ENCODE results near the gene CERS3.

CERS3 gene

DNA sequence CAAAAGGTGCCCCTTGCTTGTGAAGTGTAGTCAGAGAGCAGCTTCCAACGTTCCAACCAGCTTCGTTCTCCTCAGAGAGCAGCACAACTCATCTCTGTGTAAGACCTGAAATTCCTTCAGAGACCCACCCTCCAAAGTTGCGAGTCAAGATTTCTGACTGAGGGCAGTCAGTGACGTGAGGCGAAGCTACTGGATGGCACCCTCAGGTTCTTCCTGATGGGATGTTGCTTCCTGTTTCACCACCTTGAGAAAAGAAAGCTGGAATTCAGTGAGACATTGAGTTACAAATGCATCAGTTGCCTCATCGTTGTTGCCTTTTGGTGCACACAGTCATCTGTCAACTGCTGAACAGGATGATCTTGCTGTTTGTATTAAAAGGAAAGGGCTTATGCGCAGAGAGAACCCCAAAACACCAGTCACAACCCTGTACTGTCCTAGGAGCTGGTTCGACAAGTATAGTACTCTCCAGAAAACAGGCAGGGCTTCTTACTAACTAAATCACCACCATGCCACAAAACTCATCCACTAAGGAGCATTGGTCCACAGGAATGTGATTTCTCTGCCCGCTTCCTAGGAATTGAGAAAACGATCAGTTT, at the start of gene CERS3:
TSS of gene CERS3 (minus strand) at position 118 of the 596 bp plus-strand sequence. CDS start 27,101 bp downstream, outside the sequence.
- DNase-seq = no peak

DNA sequence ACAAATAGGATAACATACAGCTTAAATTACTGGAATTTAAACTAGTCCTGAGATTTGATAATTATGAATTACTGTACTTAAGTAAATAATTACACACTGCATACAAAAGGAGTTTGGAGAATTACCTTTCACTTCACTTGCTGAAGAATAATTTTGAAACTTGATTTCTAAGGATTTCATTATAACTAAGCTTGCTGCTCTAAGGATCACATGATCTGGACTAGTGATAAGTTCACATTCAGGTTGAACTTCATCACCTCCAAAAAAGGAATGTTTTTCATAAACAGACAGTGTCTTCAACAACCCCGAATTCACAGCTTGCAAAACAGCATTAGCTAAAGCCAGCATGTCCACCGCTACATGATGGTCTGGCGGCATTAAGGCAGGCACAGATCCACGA, 44.8 kb upstream of the CERS3 start:
- no peak for DNase-seq

DNA sequence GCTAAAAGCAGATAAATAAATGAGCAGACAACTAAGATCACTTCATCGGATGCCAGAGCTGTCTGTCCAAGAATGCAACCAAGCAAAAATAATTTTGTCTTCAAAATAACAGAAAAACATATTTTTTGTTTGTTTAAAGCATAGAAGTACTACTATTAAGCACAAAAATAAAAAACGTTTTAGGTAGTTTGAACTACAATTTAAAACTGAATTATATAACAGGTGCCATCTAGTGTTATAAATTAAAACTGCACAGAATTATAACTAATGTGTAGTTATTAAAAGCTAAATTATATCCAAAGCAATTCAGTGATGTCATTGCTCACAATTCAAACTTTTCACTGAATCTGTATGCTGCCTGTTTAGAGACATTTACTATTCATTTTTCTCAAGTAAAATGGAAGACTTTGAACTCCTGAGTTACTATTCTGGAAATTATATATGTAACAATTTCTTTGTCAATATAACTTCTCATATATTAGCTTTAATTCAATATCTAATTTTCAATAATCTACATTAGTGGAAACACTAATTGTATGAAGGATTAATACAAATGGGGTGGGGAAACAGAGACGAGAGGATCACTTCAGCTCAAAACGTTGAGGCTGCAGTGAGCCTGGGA, 43.7 kb upstream of the CERS3 start:
- DNase-seq = no peak

DNA sequence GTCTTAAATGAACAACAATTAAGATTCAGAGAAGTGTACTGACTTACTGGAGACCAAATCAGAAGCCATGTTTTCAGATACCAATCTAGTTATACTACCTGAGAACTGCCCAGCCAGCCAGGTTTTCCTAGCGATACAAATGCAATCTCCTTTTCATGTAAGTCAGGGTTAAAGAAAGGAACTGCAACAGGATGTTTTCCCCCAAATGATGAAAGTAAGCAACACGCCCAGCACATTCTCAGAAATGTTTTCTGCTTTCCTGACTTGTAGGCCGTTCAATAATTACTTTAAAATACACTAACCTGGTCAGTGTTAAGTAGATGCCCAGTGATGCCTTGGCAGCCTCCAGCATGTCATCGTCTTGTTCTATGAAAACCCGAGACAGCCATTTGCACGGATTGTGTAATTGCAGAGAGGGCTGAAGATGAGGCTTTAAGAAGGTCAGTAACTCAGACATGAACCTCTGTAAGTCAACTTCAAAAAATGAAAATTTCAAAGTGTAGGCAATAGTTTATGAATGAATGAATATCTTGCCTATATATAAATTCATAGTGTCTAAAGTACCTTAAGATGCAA, 42.9 kb upstream of the CERS3 start:
- DNase-seq = no peak

DNA sequence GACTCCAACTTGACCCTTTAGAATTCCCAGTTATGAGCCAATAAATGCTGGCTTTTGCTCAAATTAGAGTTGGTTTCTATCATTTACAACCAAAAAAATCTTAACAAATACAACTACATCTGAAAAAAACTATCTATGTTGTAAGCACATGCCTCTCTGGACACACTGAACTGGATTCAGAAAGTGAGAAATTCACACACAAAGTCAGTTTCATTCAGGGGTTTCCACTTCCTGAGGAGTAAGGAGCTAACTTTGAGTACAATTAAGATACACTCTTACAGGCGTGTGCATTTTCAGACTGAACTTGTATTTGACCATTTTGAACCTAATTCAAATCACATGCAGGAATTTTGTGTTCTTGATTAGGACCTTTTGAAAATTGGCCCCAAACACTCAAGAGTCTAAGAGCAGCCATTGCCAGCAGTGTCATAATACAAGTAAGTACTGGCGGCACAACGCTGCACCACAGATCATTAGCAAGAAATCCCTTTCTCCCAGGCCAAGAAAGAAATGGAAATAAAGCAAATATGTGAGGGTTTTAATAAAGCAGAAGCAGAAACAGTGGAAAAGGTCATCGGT, 42.1 kb upstream of the CERS3 start:
- no peak for DNase-seq

DNA sequence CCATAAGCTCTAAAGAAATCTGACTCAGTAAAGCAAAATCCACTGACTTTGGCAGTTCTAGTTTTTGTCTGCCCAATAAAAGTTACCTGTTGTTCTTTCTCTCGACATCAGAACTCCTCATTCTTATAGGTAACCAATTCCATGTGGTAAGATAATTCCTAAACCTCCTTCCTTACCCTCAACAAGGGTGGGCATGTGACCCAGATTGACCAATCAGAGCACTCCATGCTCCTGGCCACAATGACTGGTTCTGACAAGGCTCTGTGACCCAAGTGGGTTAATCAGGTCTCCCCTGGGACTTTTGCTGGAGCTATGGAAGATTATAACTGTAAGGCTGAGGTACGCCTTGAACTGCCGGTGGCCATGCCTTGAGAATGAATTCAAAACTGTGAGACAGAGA, 41.5 kb upstream of the CERS3 start:
- no peak for DNase-seq

DNA sequence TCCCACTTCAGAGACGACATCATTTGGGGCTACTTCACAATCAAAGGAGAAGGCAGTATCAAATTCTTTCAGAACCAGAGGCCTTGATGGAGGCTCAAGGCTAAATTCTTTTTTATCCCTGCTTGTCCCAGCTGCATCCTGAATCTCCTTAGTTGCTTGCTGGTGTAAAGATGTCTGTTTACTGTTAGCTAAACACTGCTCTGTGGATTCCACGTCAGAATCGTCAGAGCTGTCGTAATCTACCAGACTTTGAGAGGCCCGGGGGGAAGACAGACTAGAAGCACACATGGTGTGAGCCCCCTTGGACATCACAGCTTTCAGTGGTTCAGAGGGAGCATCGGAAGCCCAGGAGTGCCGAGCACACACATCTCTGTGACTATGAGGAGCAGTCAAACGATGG, 40.6 kb upstream of the CERS3 start:
- no peak for DNase-seq

DNA sequence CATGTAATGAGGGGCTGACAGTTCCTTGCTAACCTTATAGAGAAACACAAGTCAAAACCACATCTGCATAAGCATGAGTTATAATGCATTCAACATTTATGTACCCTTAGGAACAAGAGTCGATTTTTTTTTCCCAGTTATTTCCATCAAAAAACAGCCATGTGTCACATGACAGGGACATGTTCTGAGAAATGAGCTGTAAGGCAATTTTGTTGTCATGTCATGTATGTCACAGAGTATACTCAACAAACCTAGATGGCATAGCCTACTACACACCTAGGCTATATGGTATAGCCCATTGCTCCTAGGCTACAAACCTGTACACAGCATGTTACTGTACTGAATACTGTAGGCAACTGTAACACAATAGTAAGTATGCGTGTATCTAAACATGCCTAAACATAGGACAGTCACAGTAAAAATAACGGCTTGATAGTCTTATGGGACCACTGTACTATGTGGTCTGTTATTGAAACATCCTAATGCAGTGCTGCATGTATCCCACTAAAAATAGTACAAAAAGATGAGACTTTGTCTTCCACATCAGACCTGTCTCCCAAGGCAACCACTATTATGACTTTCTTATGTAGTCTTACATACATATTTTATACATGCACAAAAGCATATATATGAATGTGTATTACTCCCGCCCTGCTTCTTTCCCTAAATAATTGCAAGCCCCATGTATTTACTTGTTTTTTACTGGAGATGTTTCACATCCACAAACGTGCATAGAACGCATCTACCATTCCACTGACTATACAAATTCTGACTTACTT, 38.3 kb upstream of the CERS3 start:
- DNase-seq = no peak

DNA sequence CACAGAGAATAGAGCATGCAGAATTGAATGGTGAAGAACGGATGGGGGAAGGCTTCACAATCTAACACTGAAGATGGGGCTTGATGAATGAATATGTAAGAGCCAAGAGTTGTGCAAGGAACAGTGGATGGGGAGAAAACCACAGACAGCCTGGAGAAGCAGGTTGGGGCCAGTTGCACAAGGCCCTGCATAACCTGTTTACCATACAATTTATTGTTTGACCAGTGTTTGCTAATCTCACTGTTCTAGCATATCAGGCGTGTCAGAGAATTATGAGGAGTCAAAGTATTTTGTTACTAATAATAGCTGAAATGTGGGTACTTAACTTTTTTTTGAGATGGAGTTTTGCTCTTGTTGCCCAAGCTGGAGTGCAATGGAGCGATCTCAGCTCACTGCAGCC, 36.8 kb upstream of the CERS3 start:
- DNase-seq = no peak

DNA sequence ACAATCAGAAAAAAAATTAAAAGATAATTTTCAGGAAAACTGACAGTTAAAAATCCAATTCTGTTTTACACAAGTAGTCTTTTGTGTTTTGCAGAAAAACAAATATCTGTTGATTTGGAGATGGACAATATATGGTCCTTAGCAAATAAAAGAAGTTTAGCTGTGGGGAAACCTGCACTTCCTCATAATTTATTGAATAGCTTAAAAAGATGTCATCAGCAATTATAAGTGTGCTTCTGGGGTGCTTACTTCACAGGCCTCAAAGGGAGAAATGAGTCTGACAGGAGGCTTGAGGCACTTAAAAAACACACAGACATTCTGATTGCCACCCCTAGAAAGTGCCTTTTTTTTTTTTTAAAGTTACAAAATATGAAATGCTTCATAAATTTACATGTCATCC, 31.6 kb upstream of the CERS3 start:
- no peak for DNase-seq

DNA sequence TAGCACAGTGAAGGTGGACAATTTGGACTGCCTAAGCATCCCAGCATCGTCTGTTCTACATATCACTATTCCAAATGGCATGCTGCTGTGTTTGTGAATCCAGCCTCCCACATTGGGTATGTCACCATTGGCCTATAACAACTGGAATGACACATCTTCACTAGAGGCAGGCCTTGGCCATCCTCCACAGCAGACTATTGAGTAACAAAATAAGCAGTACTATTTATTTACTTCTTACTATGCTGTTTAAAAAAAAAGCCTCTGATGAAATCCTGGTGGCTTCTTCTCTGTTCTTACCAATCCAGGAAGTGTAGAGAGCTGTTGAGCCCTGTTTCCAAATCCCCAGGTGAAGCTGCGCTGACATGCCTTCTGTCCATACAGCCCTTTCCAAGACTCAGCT, 30.6 kb upstream of the CERS3 start:
- no peak for DNase-seq

DNA sequence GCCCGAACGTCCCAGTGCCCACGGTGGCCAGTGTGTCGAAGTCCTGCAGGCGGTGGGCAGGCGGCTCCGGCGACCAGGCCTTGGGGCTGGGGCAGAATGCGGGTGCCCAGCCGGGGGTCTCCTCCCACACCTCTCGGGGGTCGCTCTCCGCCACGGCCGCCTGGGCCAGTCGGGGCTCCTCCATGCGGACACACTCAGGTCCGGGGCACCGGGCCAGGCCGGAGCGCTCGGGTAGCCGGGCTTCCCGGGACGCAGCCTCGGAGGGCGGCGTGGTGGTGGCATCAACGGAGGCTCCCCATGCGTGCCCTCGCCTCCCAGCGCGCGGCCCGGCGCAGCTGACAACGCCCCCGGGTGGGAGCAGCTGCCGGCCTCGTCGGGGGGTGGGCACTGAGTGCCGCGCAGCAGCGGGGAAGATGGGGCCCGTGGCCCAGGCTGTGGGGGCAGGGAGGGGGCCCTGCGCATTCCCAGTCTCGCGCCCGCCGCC, 30.1 kb upstream of the CERS3 start:
- DNase-seq = no peak

DNA sequence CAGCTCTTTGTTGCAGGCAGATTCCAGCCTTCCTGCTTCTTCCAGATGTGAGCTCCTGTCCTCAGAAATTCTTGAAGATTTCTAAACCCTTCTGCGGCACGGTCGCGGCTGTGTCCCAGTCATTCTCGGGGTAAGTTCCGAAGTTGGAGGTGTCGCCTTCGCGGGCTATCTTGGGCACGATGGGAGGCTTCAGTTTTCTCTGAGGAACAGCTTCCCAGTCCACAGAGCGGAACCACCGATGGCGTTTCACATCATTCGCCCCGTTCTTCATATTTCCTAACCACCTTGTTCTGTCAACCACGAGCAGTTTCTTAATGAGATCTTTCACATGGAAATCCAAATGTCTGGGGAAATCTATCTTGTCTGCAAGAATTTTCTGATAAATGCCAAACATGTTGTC, 24.7 kb upstream of the CERS3 start:
- no peak for DNase-seq

DNA sequence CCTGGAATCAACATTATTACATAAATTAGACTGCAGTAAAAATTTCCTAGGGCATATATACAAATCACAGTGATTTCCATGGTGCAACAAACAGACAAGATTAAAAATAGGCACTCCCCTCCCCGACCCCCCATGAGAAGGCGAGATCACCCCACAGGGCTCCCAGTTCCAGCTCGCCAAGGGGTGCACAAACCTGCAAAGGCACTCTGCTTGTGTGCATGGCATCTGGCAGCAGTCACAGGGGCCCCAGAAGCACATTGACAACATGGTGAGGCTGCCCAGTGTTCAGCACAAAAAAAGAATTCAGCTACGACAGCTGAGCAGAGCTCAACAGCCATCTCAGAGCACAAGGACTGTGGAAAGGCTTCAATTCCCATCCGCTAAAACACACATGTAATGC, 19.2 kb upstream of the CERS3 start:
- no peak for DNase-seq

DNA sequence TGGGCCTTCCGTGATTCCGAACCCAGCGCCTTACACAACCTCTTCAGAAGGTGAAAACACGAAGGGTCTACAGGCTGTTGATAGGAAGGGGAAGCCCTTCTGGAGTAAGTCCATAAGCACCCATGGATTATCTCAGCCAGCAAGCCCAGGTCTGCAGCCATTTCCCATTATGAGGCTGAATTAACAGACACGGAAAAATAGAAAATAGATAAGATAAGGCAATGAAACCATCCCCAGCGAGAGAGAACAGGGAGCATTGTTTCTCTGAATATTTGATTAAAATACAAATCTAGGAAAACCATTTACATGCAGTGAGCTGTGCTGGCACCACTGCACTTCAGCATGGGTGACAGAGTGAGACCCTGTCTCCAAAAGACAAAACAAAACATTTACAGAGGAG, 16.2 kb upstream of the CERS3 start:
- no peak for DNase-seq

DNA sequence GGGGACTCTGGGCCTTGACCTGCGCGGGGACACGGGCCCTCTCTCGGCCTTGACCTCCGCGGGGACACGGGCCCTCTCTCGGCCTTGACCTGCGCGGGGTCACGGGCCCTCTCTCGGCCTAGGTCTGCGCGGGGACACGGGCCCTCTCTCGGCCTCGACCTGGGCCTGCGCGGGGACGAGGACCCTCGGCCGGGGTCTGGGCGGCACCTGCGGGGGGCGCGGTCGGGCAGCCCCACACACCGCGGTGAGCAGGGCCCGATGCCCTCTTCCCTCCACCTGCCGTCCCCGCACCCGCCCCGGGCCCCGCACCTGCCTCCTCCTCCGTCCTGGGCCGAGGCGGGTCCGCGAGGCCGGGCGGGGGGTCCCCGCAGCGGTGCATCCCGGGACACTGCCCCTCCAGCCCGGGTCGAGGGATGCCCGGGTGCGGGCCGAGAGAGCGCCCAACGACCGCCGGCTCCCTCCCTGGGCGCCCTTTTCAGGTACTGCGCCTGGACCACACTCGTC, 15.6 kb upstream of the CERS3 start:
- no peak for DNase-seq

DNA sequence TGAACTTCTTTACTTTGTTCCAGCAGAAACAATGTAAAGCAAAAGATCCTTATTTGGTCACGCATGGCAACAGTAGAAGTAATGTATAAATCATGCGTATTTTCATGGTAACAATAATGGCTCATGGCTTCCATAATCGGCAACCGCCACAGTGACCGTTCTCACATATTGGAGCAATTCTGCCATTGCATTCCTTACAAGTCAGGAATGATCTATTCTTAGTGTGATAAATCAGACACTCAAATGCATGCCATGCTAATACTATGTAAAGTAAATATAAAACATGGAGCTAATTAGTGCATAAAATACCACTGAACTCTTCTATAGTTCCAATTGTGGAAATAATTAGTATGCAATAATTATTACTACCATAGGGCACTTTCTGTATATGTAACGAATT, 13.5 kb upstream of the CERS3 start:
- DNase-seq = no peak

DNA sequence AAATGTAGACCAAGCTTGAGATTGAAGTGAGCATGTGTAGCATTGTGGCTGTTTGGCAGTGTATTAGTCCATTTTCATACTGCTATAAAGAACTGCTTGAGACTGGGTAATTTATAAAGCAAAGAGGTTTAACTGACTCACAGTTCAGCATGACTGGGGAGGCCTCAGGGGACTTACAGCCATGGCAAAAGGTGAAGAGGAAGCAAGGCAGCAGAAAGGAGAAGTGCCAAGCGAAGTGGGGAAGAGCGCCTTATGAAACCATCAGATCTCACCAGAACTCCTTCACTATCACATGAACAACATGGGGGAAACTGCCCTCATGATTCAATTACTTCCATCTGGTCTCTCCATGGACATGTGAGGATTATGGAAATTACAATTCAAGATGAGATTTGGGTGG, 8.6 kb upstream of the CERS3 start:
- no peak for DNase-seq

DNA sequence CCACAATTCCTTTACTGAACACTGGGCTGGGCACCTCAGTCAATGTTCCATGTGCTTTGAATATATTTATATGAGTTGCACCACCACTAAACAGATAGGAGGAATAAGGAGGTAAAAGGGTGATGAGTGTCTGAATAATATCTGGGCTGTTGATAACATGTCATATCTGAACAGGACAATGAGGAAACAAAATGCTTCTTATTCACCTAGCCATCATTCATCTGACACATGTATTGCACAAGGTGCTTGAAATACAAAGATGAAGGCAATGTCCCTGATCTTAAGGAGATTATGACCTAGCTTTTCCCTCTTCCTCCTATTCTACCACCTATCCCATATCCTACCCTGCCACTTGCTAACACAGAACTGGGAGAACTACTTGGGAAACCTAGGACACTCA, 8.0 kb upstream of the CERS3 start:
- no peak for DNase-seq

DNA sequence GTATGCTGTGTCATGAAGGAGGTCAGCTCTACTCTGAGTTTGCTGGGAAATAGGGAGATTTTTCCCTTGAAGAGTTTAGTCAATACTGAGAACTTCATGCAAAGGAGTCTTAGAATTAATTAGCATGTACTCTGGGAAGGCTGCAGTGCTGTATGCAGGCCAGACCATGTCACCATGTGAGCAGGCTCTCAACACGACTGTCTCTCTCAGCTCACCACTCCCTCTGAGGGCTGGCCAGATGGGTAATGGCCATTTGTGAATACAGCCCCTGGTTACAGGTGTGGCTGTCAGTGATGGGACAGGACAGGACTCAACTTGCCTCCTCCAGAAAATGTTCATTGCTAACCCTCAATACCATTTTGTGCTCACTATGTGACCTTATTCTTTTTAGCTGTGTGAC, 5.1 kb upstream of the CERS3 start:
- no peak for DNase-seq

DNA sequence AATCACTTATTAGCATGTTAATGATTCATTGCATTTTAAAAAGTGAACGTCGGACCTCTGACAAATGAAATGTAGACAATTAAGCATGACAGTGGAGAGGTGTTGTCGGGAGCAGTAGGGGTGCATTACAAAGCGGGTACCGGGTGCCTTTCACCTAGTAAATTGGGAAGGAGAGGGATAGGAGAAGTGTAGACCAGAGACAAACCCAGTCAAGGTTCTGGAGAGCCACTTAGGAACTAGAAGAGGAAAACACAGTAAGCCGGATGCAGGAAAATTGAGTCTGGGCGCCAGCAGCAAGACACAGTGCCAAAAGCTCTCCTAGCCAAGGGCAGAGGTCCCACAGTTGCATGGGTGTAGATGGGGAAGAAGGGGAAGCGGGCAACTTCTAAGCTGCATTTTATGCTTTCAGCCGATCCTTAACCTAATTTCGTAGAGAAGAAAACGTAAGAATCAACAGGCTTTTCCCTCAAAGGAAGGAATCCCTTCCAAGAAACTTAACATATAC, 3.1 kb upstream of the CERS3 start:
- DNase-seq = no peak

DNA sequence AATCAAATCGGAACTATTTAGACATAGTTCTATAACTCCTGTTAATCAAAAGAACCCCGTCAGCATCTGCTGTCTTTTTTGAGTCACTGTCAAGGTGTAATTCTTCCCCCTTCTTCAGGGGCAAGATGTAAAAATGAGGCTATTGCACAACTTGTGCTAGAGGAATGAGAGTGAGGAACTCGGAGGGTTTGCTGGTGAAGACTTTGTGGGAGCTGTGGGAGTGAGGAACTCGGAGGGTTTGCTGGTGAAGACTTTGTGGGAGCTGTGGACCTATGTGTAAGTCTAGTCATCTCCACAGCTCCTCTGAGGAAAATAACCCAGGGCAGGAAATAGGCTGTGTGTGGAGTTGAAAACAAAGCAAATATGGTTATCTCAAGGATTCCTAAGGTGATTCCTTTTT, 2.5 kb upstream of the CERS3 start:
- DNase-seq = no peak

DNA sequence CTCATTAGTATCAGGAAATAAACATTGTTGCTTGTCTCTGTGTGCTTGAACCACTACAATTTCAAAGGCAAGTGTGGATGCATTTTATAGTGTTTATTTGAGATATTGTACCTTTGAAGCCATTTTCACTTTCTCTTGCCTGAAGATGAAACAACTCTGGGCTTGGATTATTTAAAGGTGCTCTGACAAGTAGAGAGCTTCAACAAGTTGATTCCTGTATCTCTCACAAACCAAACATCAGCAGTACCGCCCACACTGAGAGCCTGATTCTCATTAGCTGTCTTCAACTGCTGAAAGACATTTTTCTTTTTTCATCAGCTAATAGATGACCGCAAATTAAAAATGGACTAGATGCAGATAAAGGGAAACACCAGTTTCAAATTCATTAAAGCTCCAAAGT, 806 bp upstream of the CERS3 start:
- DNase-seq = no peak

All from T1000 (cell line).